IPS-18c (cell line): ENCODE measurements around the gene LRRC8A.
"Not testable (repeated sequence)": the region's sequence is repeated elsewhere in the genome, so short reads cannot be mapped to it uniquely, and the experiment has no call there.

Source experiments
- H3K4me3 ChIP-seq: 2 replicates; pipeline ENCODE4 v1.7.0; 2013; ENCODE audit warnings: low read depth, mild to moderate bottlenecking, low read length, moderate library complexity; ENCODE audit not compliant: insufficient read depth
- H3K9me3 ChIP-seq: one replicate; pipeline ENCODE4 v1.6.1; 2013; ENCODE audit warnings: mild to moderate bottlenecking, low read length, moderate library complexity; ENCODE audit not compliant: control insufficient read depth, insufficient read depth

The LRRC8A gene

DNA sequence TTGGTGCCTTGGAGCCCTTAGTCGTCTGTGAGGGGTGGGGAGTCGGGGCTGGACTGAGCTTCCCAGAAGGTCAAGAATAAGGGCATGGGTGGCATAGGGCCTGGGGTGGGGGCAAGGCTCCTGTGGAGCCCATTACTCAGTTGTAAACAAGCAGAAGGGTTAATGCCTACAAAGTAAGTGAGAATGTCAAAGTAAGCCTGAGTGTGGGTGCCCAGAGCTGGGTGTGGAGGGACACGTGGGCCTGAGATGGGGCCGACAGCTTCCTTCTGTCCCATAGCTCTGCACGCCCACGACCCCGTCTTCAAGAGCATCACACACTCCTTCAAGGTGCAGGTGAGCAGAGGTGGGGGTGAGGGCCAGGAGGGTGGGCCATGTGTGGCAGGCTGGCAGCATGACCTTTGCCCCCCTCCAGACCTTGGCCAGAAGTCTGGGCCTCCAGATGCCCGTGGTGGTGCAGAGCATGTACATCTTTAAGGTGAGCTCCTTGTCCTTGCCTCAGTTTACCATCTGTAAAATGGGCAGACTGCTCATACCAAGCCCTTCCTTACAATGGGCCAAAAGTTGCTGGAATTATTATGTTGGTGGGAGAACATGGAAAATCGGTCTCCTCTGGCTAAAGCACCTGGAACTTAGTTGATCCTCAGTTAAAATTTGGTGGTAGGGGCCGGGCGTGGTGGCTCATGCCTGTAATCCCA, 54.4 kb downstream of the LRRC8A start:
- Histone ChIP-seq H3K4me3 (no peak overlapping the region), H3K9me3 (no peaks in the 10 kb centered on the region)

DNA sequence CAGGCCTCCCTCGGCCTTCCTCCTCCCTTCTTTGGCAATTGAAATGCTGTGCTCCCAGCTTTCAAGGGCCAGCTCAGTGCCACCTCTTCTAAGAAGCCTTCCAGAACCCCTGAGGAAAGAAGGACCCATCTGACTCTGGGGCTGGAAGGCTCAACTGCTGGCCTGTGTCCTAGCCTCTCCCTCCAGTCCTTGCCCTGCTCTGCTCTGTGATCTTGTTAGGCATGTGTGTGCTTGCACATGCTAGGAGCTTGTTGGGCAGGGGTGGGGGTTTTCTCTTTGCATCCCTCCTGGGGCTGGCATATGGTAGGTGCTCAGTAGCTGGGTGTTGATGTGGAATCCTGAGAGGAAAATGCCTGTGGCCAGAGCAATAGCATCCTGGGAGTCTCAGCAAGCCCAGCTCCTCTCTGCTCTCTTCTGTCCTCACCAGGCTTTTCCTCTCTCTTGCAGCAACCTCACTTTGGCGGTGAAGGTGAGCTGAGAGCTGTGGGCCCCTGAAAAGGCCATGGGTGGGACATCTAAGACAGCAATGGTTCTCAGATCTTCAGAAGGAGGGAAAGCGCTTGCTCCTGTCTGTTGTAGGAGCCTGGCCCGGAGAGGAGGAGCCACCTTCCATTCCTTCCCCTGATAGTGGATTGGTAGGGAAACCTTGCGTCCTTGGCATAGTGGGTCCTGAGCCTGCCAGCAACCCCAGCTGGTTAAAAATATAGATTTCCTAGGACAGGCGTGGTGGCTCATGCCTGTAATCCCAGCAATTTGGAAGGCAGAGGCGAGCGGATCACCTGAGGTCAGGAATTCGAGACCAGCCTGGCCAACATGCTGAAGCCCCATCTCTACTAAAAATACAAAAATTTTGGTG, 55.6 kb downstream of the LRRC8A start:
- no peak overlapping the region for H3K4me3 ChIP-seq
- H3K9me3 ChIP-seq, result no peaks in the 10 kb centered on the region

DNA sequence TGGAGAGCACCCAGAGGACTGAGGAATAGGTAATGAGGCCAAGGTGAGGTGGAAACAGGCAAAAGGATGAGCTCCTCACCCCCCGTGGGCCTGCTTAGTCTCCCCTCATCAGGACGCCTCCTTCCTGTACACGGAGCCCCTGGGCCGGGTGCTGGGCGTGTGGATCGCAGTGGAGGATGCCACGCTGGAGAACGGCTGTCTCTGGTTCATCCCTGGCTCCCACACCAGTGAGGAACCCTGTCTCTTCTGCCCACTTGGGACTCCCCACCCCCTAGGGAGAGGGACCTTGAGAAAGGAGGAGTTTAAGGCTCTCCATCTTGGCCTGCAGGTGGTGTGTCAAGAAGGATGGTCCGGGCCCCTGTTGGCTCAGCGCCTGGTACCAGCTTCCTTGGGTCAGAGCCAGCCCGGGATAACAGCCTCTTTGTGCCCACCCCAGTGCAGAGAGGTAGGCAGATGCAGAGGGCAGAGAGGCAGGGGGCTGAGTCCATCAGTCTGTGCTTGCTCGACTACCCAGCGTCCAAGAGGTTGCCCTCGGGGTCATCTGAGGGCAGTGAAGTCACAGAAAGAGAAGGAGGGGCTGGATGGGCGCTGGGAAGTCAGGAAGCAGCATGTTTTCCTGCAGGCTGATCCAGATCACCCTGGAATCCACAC, 58.5 kb downstream of the LRRC8A start:
- Histone ChIP-seq H3K9me3 (no peaks in the 10 kb centered on the region), H3K4me3 (no peak overlapping the region)

DNA sequence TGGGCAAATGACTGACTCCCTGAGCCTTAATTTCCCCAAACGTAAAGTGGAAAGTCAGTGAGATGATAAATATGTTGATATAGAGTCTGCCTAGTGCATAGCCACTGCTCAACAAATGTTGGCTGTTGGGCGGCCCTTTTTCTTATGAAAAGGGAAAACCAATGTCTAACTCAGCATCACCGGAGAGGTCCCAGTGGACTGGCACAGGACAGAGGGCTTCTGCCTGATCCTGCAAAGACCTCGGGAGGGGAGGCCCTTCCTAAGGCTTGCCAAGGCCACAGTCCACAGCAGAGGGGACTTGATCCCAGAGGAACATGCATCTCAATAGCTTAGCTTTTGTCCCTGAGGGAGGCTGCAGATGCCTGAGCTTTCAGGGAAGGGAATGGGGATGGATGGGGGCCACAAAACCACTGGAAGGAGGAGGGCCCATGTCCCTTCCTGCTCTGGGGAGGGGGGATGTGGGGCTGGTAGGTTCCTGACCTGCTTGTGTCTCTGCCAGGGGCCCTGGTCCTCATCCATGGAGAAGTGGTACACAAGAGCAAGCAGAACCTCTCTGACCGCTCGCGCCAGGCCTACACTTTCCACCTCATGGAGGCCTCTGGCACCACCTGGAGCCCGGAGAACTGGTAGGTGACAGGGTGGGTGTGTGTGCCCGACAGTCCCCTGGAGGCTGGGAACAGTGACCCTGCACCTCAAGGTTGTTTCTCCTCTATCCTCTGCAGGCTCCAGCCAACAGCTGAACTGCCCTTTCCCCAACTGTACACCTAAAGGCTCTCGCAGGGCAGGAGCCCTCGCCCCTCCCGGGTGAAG, 59.2 kb downstream of the LRRC8A start:
- H3K4me3 ChIP-seq, result no peak overlapping the region
- no peaks in the 10 kb centered on the region for H3K9me3 ChIP-seq

DNA sequence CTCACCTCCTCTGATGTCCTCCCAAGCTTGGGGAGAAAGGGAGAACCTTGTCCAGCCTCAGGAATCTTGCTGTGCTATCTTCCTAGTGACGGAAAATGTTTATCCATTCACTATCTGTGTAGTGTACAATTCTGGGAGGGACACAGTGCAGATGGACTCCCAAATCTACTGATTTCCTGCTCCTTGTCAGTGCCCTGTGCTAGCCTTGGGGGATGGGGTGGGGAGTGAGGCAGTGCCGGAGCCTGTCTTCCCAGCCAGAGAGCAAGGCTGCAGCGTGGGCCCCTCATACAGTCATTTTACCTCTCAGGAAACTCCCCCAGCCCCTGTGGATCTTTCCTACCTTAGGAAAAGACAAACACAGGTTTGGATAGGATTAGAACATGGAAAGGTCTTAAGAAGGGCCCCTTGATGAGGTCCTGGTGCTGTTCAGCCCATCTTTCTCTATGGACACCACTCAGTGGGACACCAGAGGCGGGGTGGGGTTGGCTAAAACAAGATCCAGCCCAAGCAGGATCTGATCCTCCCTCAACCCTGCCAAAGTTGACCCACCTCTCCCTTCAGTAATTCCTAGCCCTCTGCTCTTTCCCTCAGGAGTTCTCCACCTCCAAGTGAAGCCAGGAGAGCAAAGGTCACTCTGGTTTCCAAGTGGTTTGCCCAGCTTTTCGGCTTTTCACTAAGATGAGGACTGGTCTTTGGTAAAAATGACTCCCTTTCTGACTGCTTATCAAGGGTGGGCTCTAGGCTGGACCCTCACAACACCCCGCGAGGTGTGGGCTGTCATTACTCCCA, 62.1 kb downstream of the LRRC8A start:
- Histone ChIP-seq H3K9me3 (no peaks in the 10 kb centered on the region), H3K4me3 (no peak overlapping the region)

DNA sequence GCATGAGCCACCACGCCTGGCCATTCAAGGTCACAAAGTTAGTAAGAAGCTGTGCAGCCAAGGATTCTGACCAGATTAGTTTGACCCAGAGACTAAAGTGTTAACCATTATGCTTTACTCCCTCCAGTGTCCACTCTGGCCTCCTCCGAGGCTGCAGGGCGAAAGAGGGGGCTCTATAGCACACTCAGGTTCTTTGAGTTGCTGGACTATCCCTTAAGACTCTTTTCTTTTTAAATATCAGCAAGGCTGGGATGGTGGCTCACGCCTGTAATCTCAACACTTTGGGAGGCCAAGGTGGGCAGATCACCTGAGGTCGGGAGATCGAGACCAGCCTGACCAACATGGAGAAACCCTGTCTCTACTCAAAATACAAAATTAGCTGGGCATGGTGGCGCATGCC, 63.0 kb downstream of the LRRC8A start:
- not testable (repeated sequence) for H3K4me3 ChIP-seq, H3K9me3 ChIP-seq

DNA sequence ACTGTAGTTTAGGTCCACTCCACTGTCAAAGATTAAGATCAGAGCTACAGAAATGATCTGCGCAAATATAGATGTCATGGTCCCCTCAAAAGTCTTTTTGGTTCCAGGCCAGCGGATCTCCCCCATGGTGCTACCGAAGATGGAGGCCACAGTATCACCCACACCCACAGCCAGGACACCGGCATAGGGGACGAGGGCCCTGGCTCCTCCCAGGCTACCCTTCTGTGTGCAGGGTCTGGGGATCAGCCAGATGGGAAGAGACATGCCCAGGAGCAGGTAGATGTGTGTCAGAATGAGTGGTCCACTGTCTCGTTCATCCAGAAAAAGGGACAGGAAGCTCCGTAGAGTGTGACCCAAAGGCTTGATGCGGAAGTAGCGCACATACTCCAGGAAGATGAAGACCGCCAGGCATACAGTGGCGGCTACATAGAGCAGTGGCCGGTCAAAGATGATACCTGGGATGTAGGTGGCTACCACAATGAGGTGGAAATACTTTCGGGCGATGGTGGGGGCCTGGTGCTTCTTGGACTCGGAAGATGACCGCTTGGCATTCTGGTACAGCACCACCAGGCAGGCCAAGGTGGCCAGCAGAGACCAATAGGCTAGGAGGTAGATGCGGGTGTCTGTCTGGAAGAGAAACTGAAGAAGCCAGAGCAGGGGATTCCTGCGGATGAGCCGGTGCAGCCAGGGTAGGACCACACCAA, 64.0 kb downstream of the LRRC8A start:
- no peak overlapping the region for H3K4me3 ChIP-seq
- no peaks in the 10 kb centered on the region for H3K9me3 ChIP-seq

DNA sequence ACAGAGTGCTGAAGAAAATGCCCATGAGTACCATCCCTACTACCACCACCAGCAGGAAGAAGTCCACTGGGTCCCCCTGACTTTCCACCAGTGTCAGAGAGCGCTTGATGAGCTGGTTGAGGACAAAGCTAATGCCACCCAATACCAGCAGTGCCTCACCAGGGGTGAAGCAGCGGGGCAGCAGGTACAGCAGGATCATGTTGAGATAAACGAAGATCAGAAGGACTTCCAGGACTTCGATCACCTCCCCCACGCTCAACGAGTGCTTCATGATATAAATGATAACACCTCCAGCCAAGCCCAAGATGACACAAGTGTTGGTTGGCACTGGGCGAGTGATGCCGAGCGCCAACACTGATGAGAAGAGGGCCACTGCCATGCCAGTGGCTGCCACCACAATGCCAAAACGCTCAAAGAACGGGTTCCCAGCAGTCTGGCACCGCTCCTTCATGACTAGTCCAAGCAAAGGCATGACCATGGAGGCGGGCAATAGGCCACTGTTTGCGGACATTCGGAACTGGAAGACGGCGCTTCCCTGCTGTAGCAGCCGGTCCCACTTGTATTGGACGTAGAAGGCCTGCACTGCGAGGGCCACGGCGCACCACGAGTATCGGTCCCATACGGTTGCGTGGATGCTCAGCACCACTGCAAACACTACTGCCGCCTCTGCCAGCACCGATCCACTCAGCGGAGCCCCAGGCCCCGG, 64.8 kb downstream of the LRRC8A start:
- Histone ChIP-seq H3K4me3 (peak overlapping the region; percentile 94), H3K9me3 (no peaks in the 10 kb centered on the region)

DNA sequence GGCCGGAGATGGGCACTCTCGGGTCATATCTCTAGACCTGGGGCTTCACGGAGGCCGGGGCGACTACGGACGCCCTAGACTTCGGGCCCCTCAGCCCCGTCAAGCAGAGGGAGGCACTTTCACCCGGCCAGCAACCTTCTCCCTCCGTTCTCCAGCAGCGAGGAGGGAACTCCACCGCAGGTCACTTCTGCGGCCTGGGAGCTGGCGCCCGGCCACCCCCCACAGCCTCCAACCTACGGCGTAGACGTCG, 65.3 kb downstream of the LRRC8A start:
- Histone ChIP-seq H3K9me3 (no peaks in the 10 kb centered on the region), H3K4me3 (peak overlapping the region; percentile 94)

DNA sequence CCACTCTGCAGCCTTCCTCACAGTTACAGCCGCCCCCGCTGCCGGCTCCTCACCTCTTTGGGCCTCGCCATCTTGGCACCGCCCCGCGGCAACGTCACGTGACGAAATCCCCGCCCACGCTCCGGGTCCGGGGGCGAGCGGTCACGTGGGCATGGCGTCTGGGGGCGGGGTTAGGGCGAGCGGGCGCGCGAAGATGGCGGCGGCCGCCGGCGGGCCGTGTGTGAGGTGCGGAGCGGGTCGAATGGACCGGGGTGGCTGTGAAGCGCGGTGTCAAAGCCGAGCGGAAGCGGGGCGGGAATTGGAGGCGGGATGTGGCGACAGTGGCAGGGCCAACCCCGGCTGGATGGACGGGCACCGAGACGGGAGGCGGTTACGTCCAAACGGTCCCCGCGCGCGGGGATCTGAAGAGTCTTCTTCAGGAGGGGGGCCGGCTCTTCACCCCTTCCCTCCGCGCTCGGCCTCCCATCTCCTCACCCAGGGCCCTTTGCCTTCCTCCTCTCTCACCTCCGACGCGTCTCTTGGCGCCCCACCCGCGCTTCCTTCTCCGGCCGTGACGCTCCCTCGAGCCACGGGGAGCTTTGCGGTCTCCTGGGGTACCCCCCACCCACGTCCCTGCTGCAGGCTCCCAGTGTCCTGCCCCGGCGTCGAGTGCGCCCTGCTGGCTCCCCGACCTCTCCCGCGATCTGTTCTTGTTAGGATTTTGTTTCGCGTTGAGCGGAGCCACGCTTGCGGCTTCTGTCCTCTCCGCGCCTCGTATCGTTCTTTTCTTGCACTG, 65.8 kb downstream of the LRRC8A start, which contains the start of the genes DOLK and NUP188:
Gene DOLK, minus strand, starts transcription at position 77 of the 775 bp plus-strand sequence. CDS start 300 bp downstream, outside the sequence.
Gene NUP188, plus strand, starts transcription at position 173 of the 775 bp plus-strand sequence. Its CDS starts 21 bp downstream, at position 194.
- Histone ChIP-seq H3K4me3 (peak within 1 kb of the TSS; percentile 94), H3K9me3 (no peaks in the 10 kb centered on the region)

DNA sequence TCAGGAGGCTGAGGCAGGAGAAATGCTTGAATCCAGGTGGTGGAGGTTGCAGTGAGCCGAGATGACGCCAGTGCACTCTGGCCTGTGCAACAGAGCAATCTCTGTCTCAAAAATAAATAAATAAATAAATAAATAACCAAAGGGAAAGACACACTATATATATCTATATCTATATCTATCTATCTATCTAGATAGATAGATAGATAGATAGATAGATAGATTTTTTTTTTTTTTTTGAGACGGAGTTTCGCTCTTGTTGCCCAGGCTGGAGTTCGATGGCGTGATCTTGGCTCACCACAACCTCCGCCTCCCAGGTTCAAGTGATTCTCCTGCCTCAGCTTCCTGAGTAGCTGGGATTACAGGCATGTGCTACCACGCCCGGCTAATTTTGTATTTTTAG, 79.5 kb downstream of the LRRC8A start:
- not testable (repeated sequence) for H3K4me3 ChIP-seq, H3K9me3 ChIP-seq
